GM19463 (cell line): Measurements from ENCODE around the gene CEBPE.

Source experiments
- ATAC-seq: cut with Tn5 transposase; IDR thresholded peaks from one replicate; pipeline ENCODE4 v1.9.1; 2021; ENCODE audit warnings: mild to moderate bottlenecking, moderate library complexity; ENCODE audit not compliant: unreplicated experiment

The CEBPE gene

GRCh38 chr14:23085458-23085857 is 33.6 kb downstream of the CEBPE start:
- ATAC-seq: no peak

- no peak for ATAC-seq
Measured at GRCh38 chr14:23080474-23080873, 38.6 kb downstream of the CEBPE start.

GRCh38 chr14:23079716-23080115 is 39.3 kb downstream of the CEBPE start:
- no peak for ATAC-seq

- ATAC-seq: no peak
Measured at GRCh38 chr14:23078692-23079116, 40.4 kb downstream of the CEBPE start.

- ATAC-seq: no peak
Measured at GRCh38 chr14:23077962-23078361, 41.1 kb downstream of the CEBPE start.

- ATAC-seq: no peak
Measured at GRCh38 chr14:23076785-23077408, 42.2 kb downstream of the CEBPE start.

- no peak for ATAC-seq
Measured at GRCh38 chr14:23074906-23075305, 44.1 kb downstream of the CEBPE start.

- no peak for ATAC-seq
Measured at GRCh38 chr14:23071921-23072539, 47.0 kb downstream of the CEBPE start.

GRCh38 chr14:23071244-23071920 is 47.7 kb downstream of the CEBPE start:
- peak; percentile 92 for ATAC-seq

GRCh38 chr14:23070262-23071129 is 48.6 kb downstream of the CEBPE start:
- ATAC-seq: no peak

- ATAC-seq: no peak
Measured at GRCh38 chr14:23069413-23069806, 49.6 kb downstream of the CEBPE start.

- ATAC-seq: peak; percentile 64
Measured at GRCh38 chr14:23068789-23069412, 50.2 kb downstream of the CEBPE start.

- ATAC-seq: no peak
Measured at GRCh38 chr14:23067847-23068788, 50.9 kb downstream of the CEBPE start.
